ENCODE data around the gene RBFA. TPM values are rescaled to one million over a fixed set of nuclear protein-coding genes. Genes with fewer than 3 reads are reported as not detected.

The RBFA gene
- total RNA-seq (10 to 100 TPM; 25.0 to 45.1 (median 32.5) TPM), polyA plus RNA-seq (10 to 100 TPM; 21.2 to 31.9 (median 26.0) TPM)
- long read RNA-seq, donor 1, transcript RBFA-202 (7 exons, 1,407 nt): major isoform, 11 of 18 reads
- long read RNA-seq, donor 1, transcript RBFA-204 (1 exons, 1,587 nt): minor isoform, 6 of 18 reads
- long read RNA-seq, donor 1, partial matches to known transcripts: 0 of 18 reads
- long read RNA-seq, donor 1, other reads (novel, unspliced or antisense): 0 of 18 reads
- long read RNA-seq, donor 2, transcript RBFA-202 (7 exons, 1,407 nt): major isoform, 6 of 7 reads
- long read RNA-seq, donor 2, partial matches to known transcripts: 0 of 7 reads
- long read RNA-seq, donor 2, other reads (novel, unspliced or antisense): 0 of 7 reads
- long read RNA-seq, donor 3, transcript RBFA-202 (7 exons, 1,407 nt): major isoform, 8 of 9 reads
- long read RNA-seq, donor 3, partial matches to known transcripts: 0 of 9 reads
- long read RNA-seq, donor 3, other reads (novel, unspliced or antisense): 0 of 9 reads
- long read RNA-seq, donor 4, transcript RBFA-202 (7 exons, 1,407 nt): major isoform, 23 of 26 reads
- long read RNA-seq, donor 4, partial matches to known transcripts: 0 of 26 reads
- long read RNA-seq, donor 4, other reads (novel, unspliced or antisense): 2 of 26 reads
- long read RNA-seq, donor 5, transcript RBFA-202 (7 exons, 1,407 nt): major isoform, 55 of 61 reads
- long read RNA-seq, donor 5, partial matches to known transcripts: 1 of 61 reads
- long read RNA-seq, donor 5, other reads (novel, unspliced or antisense): 4 of 61 reads
- long read RNA-seq, donor 6, transcript RBFA-202 (7 exons, 1,407 nt): major isoform, 10 of 18 reads
- long read RNA-seq, donor 6, partial matches to known transcripts: 0 of 18 reads
- long read RNA-seq, donor 6, other reads (novel, unspliced or antisense): 7 of 18 reads
- long read RNA-seq, donor 7, transcript RBFA-202 (7 exons, 1,407 nt): major isoform, 7 of 8 reads
- long read RNA-seq, donor 7, partial matches to known transcripts: 0 of 8 reads
- long read RNA-seq, donor 7, other reads (novel, unspliced or antisense): 0 of 8 reads
- long read RNA-seq, donor 8, transcript RBFA-202 (7 exons, 1,407 nt): major isoform, 13 of 16 reads
- long read RNA-seq, donor 8, partial matches to known transcripts: 0 of 16 reads
- long read RNA-seq, donor 8, other reads (novel, unspliced or antisense): 0 of 16 reads
- long read RNA-seq, donor 9, transcript RBFA-202 (7 exons, 1,407 nt): major isoform, 7 of 11 reads
- long read RNA-seq, donor 9, partial matches to known transcripts: 0 of 11 reads
- long read RNA-seq, donor 9, other reads (novel, unspliced or antisense): 0 of 11 reads
- long read RNA-seq, donor 10, partial matches to known transcripts: 0 of 3 reads
- long read RNA-seq, donor 10, other reads (novel, unspliced or antisense): 0 of 3 reads

GRCh38 chr18:80034068-80034851 lies at the start of gene RBFA:
Gene RBFA, plus strand, starts transcription at chr18:80034434. Its CDS starts 62 bp downstream, at chr18:80034496.
- intact Hi-C loops (cut with DNase I): loop anchor here in 1 of 2 donors (5.0 to 10.0 kb wide), 2 partner anchors 47 to 349 kb away; partner anchors contain the start of gene TXNL4A
- peaks cover 11 to 25% of the 10 kb centered on the region in 2 donors for H3K4me1 ChIP-seq (replicated peaks in 1 of 2)
- H3K4me3 ChIP-seq: peak within 1 kb of the TSS; percentile 47 to 87 (median 62)
- no peaks in the 10 kb centered on the region for H3K27me3 ChIP-seq
- H3K27ac ChIP-seq: peak within 1 kb of the TSS; percentile 53 to 92 (median 73)
- DNase-seq: peak; percentile 99 to 100 (median 99)
- 0 to 1% (median 1%) methylated on average over 15 to 99 of the region's 99 CpGs for WGBS, 4 donors
- H3K9me3 ChIP-seq (replicated peaks in 1 of 3): no peaks in the 10 kb centered on the region
- H3K36me3 ChIP-seq (replicated peaks in 1 of 2): peaks cover 0 to 3% of the 10 kb centered on the region in 2 donors
- TF ChIP-seq CTCF (IDR thresholded peaks at IDR 0.05): peak in 5 of 6 experiments; percentile 50 to 67 (median 52)
- TF ChIP-seq POLR2A (IDR thresholded peaks at IDR 0.05): peak; percentile 62 to 68

GRCh38 chr18:79985172-79985571 lies 49.1 kb upstream of the RBFA start:
- Histone ChIP-seq H3K36me3 (replicated peaks in 1 of 2) (no peaks in the 10 kb centered on the region), H3K27ac (no peak overlapping the region), H3K4me1 (replicated peaks in 1 of 2) (peaks cover 9 to 38% of the 10 kb centered on the region in 2 donors), H3K9me3 (replicated peaks in 1 of 3) (no peaks in the 10 kb centered on the region), H3K27me3 (no peaks in the 10 kb centered on the region), H3K4me3 (no peak overlapping the region)
- TF ChIP-seq POLR2A (IDR thresholded peaks at IDR 0.05) (no peak), CTCF (IDR thresholded peaks at IDR 0.05) (no peak)
- 93 to 98% (median 94%) methylated on average over 12 of the region's 12 CpGs for WGBS, 4 donors
- no peak for DNase-seq
- intact Hi-C loops (cut with DNase I): loop anchor here in 1 of 2 donors (5.0 kb wide), 1 partner anchor 47 kb away; the partner anchor contains the start of gene RBFA

- Histone ChIP-seq H3K27me3 (no peaks in the 10 kb centered on the region), H3K36me3 (replicated peaks in 1 of 2) (no peaks in the 10 kb centered on the region), H3K4me3 (peak overlapping the region in 1 of 4 donors; percentile 80), H3K27ac (peak overlapping the region in 1 of 5 donors; percentile 99), H3K9me3 (replicated peaks in 1 of 3) (no peaks in the 10 kb centered on the region), H3K4me1 (replicated peaks in 1 of 2) (peaks cover 9 to 34% of the 10 kb centered on the region in 2 donors)
- intact Hi-C loops (cut with DNase I): loop anchor here in 1 of 2 donors (5.0 kb wide), 1 partner anchor 46 kb away; the partner anchor contains the start of gene RBFA
- DNase-seq: peak in 1 of 7 donors; percentile 49
- no peak for TF ChIP-seq CTCF (IDR thresholded peaks at IDR 0.05)
- no peak for TF ChIP-seq POLR2A (IDR thresholded peaks at IDR 0.05)
- WGBS, 4 donors: 43 to 64% (median 50%) methylated on average over 6 to 7 of the region's 7 CpGs
Observed at GRCh38 chr18:79986726-79987125, 47.5 kb upstream of the RBFA start.
